Nephron progenitor cell (in vitro differentiated cells): ENCODE data around the gene SEC24A.
A peak's percentile ranks its signal among the peaks of the same experiment; 100 is the strongest.
"Not testable (repeated sequence)": the region's sequence is repeated elsewhere in the genome, so short reads cannot be mapped to it uniquely, and the experiment has no call there.

Experiments
- DNase-seq: peaks from one replicate; pipeline ENCODE4 v3.0.0; 2021
- H3K27ac Mint-ChIP-seq: 2 replicates; pipeline ENCODE4 v1.8.0; 2021; ENCODE audit warnings: mild to moderate bottlenecking, moderate library complexity, mixed read lengths
- H3K27me3 Mint-ChIP-seq: 2 replicates; pipeline ENCODE4 v1.8.0; 2021; ENCODE audit warnings: mild to moderate bottlenecking, low read depth, mixed read lengths; ENCODE audit not compliant: poor library complexity
- H3K36me3 Mint-ChIP-seq: 2 replicates; pipeline ENCODE4 v1.8.0; 2021; ENCODE audit warnings: low read depth, mixed read lengths
- H3K4me1 Mint-ChIP-seq: 2 replicates; pipeline ENCODE4 v1.8.0; 2021; ENCODE audit warnings: mixed read lengths
- H3K4me3 Mint-ChIP-seq: 2 replicates; pipeline ENCODE4 v1.8.0; 2021; ENCODE audit warnings: mild to moderate bottlenecking, moderate library complexity, mixed read lengths
- H3K9me3 Mint-ChIP-seq: 2 replicates; pipeline ENCODE4 v1.8.0; 2021; ENCODE audit warnings: mild to moderate bottlenecking, moderate library complexity, mixed read lengths
- TF ChIP-seq, protein P1 (sequence below): fragments of 200-600 bp; sonication (generic); IDR thresholded peaks from 2 replicates; pipeline ENCODE4 v1.5.0; 2021; ENCODE audit warnings: antibody characterized with exemption

Gene SEC24A

DNA sequence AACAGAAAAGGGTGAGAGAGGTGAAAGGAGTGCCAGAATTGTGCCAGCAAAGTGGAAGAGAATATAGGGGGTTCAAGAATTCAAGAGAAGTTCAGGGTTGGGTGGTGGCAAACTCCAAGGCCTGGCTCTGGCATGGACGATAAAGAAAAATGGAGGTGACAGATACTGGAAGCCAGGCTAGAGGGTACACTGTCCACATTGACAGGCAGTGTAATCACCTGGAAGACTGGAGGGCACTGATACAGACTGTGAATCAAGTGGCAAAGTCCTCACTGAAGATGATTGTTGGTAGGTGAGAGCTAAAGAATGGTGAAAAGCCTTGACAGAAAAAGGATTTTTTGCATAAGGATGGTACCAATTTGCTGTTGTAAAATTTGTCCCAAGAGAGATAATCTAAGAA lies 23.0 kb upstream of the SEC24A start:
- Mint-ChIP-seq H3K27ac (peak overlapping the region; percentile 27), H3K36me3 (peaks cover 15% of the 10 kb centered on the region)

DNA sequence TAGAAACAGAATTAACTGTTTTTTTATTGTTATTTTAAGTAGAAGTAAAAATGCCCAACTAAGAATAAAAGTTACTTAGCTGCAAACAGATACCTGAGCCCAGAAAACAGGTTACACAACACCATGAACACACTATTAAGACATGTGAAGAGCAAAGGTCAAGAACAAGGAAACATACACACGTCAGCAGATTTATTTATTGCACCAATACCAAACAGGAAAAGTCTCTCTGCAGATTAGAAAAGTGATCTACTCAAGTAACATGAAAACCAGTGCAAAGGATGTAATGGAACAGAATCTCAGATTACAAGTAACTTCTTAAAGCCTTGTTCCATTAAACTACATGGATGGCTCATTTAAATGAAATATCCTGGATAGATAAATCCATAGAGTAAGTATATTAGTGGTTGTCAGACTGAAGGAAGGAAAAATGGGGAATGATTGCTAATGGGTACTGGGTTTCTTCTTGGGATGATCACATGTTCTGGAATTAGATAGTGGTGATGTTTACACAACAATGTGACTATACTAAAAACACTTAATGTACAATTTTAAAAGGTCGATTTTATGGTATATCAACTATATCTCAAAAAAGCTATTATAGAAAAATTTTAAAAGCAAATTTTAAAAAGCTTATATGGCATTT lies 22.1 kb upstream of the SEC24A start:
- peaks cover 10% of the 10 kb centered on the region for H3K4me1 Mint-ChIP-seq
- peaks cover 3% of the 10 kb centered on the region for H3K27me3 Mint-ChIP-seq
- DNase-seq = no peak
- H3K36me3 Mint-ChIP-seq = peaks cover 10% of the 10 kb centered on the region
- no peaks in the 10 kb centered on the region for H3K9me3 Mint-ChIP-seq
- peak overlapping the region; percentile 75 for H3K27ac Mint-ChIP-seq
- no peak overlapping the region for H3K4me3 Mint-ChIP-seq
- TF ChIP-seq, protein P1, sequence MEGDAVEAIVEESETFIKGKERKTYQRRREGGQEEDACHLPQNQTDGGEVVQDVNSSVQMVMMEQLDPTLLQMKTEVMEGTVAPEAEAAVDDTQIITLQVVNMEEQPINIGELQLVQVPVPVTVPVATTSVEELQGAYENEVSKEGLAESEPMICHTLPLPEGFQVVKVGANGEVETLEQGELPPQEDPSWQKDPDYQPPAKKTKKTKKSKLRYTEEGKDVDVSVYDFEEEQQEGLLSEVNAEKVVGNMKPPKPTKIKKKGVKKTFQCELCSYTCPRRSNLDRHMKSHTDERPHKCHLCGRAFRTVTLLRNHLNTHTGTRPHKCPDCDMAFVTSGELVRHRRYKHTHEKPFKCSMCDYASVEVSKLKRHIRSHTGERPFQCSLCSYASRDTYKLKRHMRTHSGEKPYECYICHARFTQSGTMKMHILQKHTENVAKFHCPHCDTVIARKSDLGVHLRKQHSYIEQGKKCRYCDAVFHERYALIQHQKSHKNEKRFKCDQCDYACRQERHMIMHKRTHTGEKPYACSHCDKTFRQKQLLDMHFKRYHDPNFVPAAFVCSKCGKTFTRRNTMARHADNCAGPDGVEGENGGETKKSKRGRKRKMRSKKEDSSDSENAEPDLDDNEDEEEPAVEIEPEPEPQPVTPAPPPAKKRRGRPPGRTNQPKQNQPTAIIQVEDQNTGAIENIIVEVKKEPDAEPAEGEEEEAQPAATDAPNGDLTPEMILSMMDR = no peak

More for the DNA sequence above, 23.0 kb upstream of the SEC24A start:
- no peaks in the 10 kb centered on the region for H3K9me3 Mint-ChIP-seq
- TF ChIP-seq, protein P1 = no peak
- no peak overlapping the region for H3K4me3 Mint-ChIP-seq
- H3K27me3 Mint-ChIP-seq = peaks cover 3% of the 10 kb centered on the region
- no peak for DNase-seq
- H3K4me1 Mint-ChIP-seq = peaks cover 8% of the 10 kb centered on the region

DNA sequence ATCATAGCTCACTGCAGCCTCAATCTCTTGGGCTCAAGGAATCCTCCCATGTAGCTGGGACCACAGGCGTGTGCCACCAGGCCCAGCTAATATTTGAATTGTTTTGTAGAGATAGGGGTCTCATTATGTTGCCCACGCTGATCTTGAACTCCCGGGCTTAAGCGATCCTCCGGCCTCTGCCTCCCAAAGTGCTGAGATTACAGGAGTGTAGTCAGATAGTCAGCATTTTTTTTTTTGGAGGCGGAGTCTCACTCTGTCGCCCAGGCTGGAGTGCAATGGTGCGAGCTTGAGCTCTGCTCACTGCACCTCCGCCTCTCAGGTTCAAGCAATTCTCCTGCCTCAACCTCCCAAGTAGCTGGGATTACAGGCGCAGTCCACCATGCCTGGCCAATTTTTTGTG lies 14.4 kb upstream of the SEC24A start:
- Mint-ChIP-seq H3K36me3 (no peaks in the 10 kb centered on the region), H3K27ac (no peak overlapping the region), H3K9me3 (no peaks in the 10 kb centered on the region), H3K4me3 (peak overlapping the region; percentile 58), H3K4me1 (peaks cover 12% of the 10 kb centered on the region), H3K27me3 (peaks cover 5% of the 10 kb centered on the region)
- no peak for DNase-seq
- TF ChIP-seq, protein P1 = no peak

DNA sequence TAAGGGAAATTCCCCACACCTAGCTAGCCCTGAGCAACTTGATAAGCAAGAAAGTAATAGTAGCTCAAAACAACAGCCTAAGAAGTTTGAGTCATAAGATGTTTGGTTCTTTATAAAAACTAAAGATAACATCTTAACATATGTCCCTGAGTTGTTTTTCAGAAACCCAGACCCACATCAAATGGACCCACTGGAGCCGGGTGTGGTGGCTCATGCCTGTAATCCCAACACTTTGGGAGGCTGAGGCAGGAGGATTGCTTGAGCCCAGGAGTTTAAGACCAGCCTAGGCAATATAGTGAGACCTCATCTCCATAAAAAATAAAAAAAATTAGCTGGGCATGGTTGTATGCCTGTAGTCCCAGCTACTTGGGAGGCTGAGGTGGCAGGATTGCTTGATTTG lies 13.2 kb upstream of the SEC24A start:
- H3K4me3 Mint-ChIP-seq, H3K9me3 Mint-ChIP-seq, DNase-seq, H3K36me3 Mint-ChIP-seq, H3K27me3 Mint-ChIP-seq: not testable (repeated sequence)
- H3K4me1 Mint-ChIP-seq = peaks cover 12% of the 10 kb centered on the region
- H3K27ac Mint-ChIP-seq = peak overlapping the region; percentile 39

DNA sequence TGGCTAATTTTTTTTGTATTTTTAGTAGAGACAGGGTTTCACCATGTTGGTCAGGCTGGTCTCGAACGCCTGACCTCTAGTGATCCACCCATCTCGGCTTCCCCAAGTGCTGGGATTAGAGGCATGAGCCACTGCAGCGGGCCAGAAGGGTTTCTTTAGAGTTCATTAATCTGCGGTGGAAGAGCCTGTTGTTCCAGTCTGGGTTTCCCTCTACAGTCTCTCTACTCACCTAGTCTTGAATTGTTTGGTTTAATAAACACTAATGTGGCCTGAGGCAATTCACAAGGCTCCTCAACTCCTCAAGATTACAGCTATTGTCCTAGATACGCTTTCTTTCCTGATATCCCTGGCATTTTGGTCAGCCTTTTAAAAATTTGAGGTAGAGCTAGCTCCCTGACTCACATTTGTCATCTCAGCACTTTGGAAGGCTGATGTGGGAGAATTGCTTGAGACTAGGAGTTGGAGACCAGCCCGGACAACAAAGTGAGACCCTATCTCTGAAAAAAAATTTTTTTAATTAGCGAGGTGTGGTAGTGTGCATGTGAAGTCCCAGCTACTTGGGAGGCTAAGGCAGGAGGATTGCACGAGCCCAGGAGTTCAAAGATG lies 11.4 kb upstream of the SEC24A start:
- no peak overlapping the region for H3K4me3 Mint-ChIP-seq
- peaks cover 7% of the 10 kb centered on the region for H3K4me1 Mint-ChIP-seq
- H3K36me3 Mint-ChIP-seq = no peaks in the 10 kb centered on the region
- no peak for DNase-seq
- no peaks in the 10 kb centered on the region for H3K9me3 Mint-ChIP-seq
- TF ChIP-seq, protein P1 = no peak
- H3K27me3 Mint-ChIP-seq = peaks cover 6% of the 10 kb centered on the region
- H3K27ac Mint-ChIP-seq = no peak overlapping the region

DNA sequence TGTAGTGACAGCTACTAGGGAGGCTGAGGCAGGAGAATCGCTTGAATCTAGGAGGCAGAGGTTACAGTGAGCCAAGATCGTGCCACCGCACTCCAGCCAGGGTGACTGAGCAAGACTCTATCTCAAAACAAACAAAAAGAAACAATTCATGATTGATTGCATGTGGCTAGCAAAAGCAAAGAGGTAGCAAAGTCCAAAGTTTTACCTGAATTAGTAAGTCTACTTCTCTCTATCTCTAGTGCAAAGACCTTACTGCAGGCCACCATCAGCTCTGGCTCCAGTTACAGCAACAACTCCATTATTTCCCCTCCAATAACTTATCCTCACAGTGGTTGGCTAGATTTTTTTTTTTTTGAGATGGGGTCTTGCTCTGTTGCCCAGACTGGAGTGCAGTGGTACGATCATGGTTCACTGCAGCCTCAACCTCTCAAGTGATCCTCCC lies 9.8 kb upstream of the SEC24A start:
- Mint-ChIP-seq H3K27ac (no peak overlapping the region), H3K4me3 (no peak overlapping the region), H3K27me3 (peaks cover 6% of the 10 kb centered on the region), H3K4me1 (peaks cover 7% of the 10 kb centered on the region), H3K9me3 (no peaks in the 10 kb centered on the region), H3K36me3 (no peaks in the 10 kb centered on the region)
- TF ChIP-seq, protein P1 = no peak
- DNase-seq = no peak
